Adrenal gland (tissue), 5 donors: ENCODE results near the gene KAT7.

Experiments used
- CTCF ChIP-seq, 6 experiments: fragments of 450-650 bp in 4 of 6; fragments of 200-600 bp in 2 of 6; sonication (generic) in 1 of 6; IDR thresholded peaks; 1 replicate in 5 of 6; 2 replicates in 1 of 6; pipeline versions ENCODE4 v1.5.1 to v1.8.0; 2016 to 2021; ENCODE audit warnings: antibody characterized with exemption in 6 of 6, mild to moderate bottlenecking in 2 of 6, moderate library complexity in 1 of 6
- POLR2A ChIP-seq, 2 donors: fragments of 450-650 bp; IDR thresholded peaks; one replicate each; pipeline ENCODE4 v1.6.1; 2017; ENCODE audit warnings: antibody characterized with exemption in 2 of 2, mild to moderate bottlenecking in 2 of 2, moderate library complexity in 1 of 2
- donor health status: DM: no; HTN: no; CAD: no.

- no peak for TF ChIP-seq CTCF (IDR thresholded peaks at IDR 0.05)
- TF ChIP-seq POLR2A (IDR thresholded peaks at IDR 0.05) = no peak
Measured at GRCh38 chr17:49817993-49818392, 29.5 kb downstream of the KAT7 start.
